Smooth muscle cell (in vitro differentiated cells): ENCODE data around the gene LRIT3. TPM values are rescaled to one million over a fixed set of nuclear protein-coding genes. Genes with fewer than 3 reads are reported as not detected.

Experiments used
- DNase-seq: peaks from one replicate; lab custom pipeline; 2025; ENCODE audit not compliant: unreplicated experiment; lab: John Stamatoyannopoulos, UW
- H2AFZ ChIP-seq: fragments of 200-600 bp; sonication (generic); 2 replicates; pipeline ENCODE4 v1.6.0; 2016; ENCODE audit warnings: antibody characterized with exemption, low read depth, mild to moderate bottlenecking
- H3F3A ChIP-seq: fragments of 200-600 bp; sonication (generic); 2 replicates; pipeline ENCODE4 v1.6.0; 2017; ENCODE audit warnings: antibody characterized with exemption, low read depth
- H3K27ac ChIP-seq: fragments of 200-600 bp; sonication (generic); 2 replicates; pipeline ENCODE4 v1.5.1; 2016; ENCODE audit warnings: low read depth, mild to moderate bottlenecking
- H3K27me3 ChIP-seq: fragments of 200-600 bp; sonication (generic); 2 replicates; pipeline ENCODE4 v1.6.1; 2016; ENCODE audit warnings: low read depth, mild to moderate bottlenecking
- H3K36me3 ChIP-seq: fragments of 200-600 bp; sonication (generic); 2 replicates; pipeline ENCODE4 v1.5.1; 2016; ENCODE audit warnings: low read depth
- H3K4me1 ChIP-seq: fragments of 200-600 bp; sonication (generic); 2 replicates; pipeline ENCODE4 v1.5.1; 2016; ENCODE audit warnings: low read depth
- H3K4me2 ChIP-seq: fragments of 200-600 bp; sonication (generic); 2 replicates; pipeline ENCODE4 v1.6.0; 2016; ENCODE audit warnings: mild to moderate bottlenecking
- H3K4me3 ChIP-seq: fragments of 200-600 bp; sonication (generic); 2 replicates; pipeline ENCODE4 v1.5.1; 2016; ENCODE audit warnings: mild to moderate bottlenecking
- H3K79me2 ChIP-seq: fragments of 200-600 bp; sonication (generic); 2 replicates; pipeline ENCODE4 v1.6.0; 2016; ENCODE audit warnings: low read depth, mild to moderate bottlenecking
- H3K9ac ChIP-seq: fragments of 200-600 bp; sonication (generic); 2 replicates; pipeline ENCODE4 v1.6.0; 2016; ENCODE audit warnings: low read depth
- H3K9me3 ChIP-seq: fragments of 200-600 bp; sonication (generic); replicated peaks from 2 replicates; pipeline ENCODE4 v1.5.1; 2016; ENCODE audit warnings: low read depth
- H4K20me1 ChIP-seq: fragments of 200-600 bp; sonication (generic); 2 replicates; pipeline ENCODE4 v1.6.0; 2016; ENCODE audit warnings: low read depth
- CTCF ChIP-seq: fragments of 200-600 bp; sonication (generic); IDR thresholded peaks from 2 replicates; pipeline ENCODE4 v1.5.1; 2017; ENCODE audit warnings: borderline replicate concordance, mild to moderate bottlenecking, antibody characterized with exemption; ENCODE audit not compliant: insufficient read depth, poor library complexity, severe bottlenecking
- whole genome bisulfite sequencing: methylation state at CpG from one replicate; pipeline ENCODE4 v1.1.7; 2016; ENCODE audit warnings: low lambda C conversion rate; 5-methylcytosine and 5-hydroxymethylcytosine counted together
- polyA plus RNA-seq: library from polyadenylated mRNA; unstranded; fragments of >200 nt; fragmentation: Nextera tagmentation; extraction: Ambion mirVana; gene quantifications from 2 replicates; pipeline ENCODE4 v1.2.1, GENCODE V29; 2016
- total RNA-seq: library from RNA; depleted of rRNA; stranded (reverse); fragments of >200 nt; gene quantifications from 2 replicates; pipeline ENCODE4 v1.2.3, GENCODE V29; 2014

Gene LRIT3
- total and polyA plus RNA-seq, 2 experiments from 2014 or later = 0.04 TPM; not detected in 1

GRCh38 chr4:109861271-109861670 is 13.4 kb downstream of the LRIT3 start:
- WGBS = 94% methylated on average over 2 of the region's 2 CpGs
- Histone ChIP-seq H3K4me3 (no peak overlapping the region), H3F3A (no peaks in the 10 kb centered on the region), H3K36me3 (no peaks in the 10 kb centered on the region), H4K20me1 (no peaks in the 10 kb centered on the region), H3K9ac (no peak overlapping the region), H3K79me2 (no peaks in the 10 kb centered on the region), H3K27ac (no peak overlapping the region), H3K9me3 (no peaks in the 10 kb centered on the region), H3K4me2 (no peak overlapping the region), H3K27me3 (no peaks in the 10 kb centered on the region), H3K4me1 (no peaks in the 10 kb centered on the region), H2AFZ (no peak overlapping the region)
- no peak for TF ChIP-seq CTCF
- DNase-seq = no peak

GRCh38 chr4:109861916-109862511 is 14.1 kb downstream of the LRIT3 start:
- Histone ChIP-seq H2AFZ (no peak overlapping the region), H3K9me3 (no peaks in the 10 kb centered on the region), H4K20me1 (no peaks in the 10 kb centered on the region), H3K9ac (no peak overlapping the region), H3K27me3 (no peaks in the 10 kb centered on the region), H3K27ac (no peak overlapping the region), H3K4me3 (no peak overlapping the region), H3K4me2 (no peak overlapping the region), H3F3A (no peaks in the 10 kb centered on the region), H3K36me3 (no peaks in the 10 kb centered on the region), H3K79me2 (no peaks in the 10 kb centered on the region), H3K4me1 (no peaks in the 10 kb centered on the region)
- WGBS = 90% methylated on average over 3 of the region's 3 CpGs
- no peak for DNase-seq
- no peak for TF ChIP-seq CTCF

- Histone ChIP-seq H3K4me3 (no peak overlapping the region), H3F3A (no peaks in the 10 kb centered on the region), H3K9ac (no peak overlapping the region), H3K79me2 (no peaks in the 10 kb centered on the region), H2AFZ (no peak overlapping the region), H3K27ac (no peak overlapping the region), H3K36me3 (no peaks in the 10 kb centered on the region), H3K4me2 (no peak overlapping the region), H4K20me1 (no peaks in the 10 kb centered on the region), H3K27me3 (no peaks in the 10 kb centered on the region), H3K4me1 (no peaks in the 10 kb centered on the region), H3K9me3 (no peaks in the 10 kb centered on the region)
- DNase-seq = no peak
- TF ChIP-seq CTCF = no peak
Measured at GRCh38 chr4:109864134-109864533, 16.2 kb downstream of the LRIT3 start.

- Histone ChIP-seq H3K27ac (no peak overlapping the region), H3K4me3 (no peak overlapping the region), H3K27me3 (no peaks in the 10 kb centered on the region), H3F3A (no peaks in the 10 kb centered on the region), H3K79me2 (no peaks in the 10 kb centered on the region), H3K9me3 (no peaks in the 10 kb centered on the region), H2AFZ (no peak overlapping the region), H3K36me3 (no peaks in the 10 kb centered on the region), H3K4me1 (no peaks in the 10 kb centered on the region), H4K20me1 (no peaks in the 10 kb centered on the region), H3K9ac (no peak overlapping the region), H3K4me2 (no peak overlapping the region)
- WGBS = 94% methylated on average over 5 of the region's 5 CpGs
- DNase-seq = no peak
- no peak for TF ChIP-seq CTCF
Measured at GRCh38 chr4:109870061-109870460, 22.2 kb downstream of the LRIT3 start.
